Coronary artery (tissue), 2 donors: ENCODE measurements around the gene GPR137C.

Experiments used
- DNase-seq: peaks from one replicate; pipeline ENCODE4 v3.0.0-alpha.2; 2017; ENCODE audit warnings: low spot score
- H3K27ac ChIP-seq, 2 donors: fragments of 200-600 bp; sonication (generic); one replicate each; pipeline ENCODE4 v1.5.1; 2016 to 2019
- H3K4me3 ChIP-seq: fragments of 200-600 bp; sonication (generic); 2 replicates; pipeline ENCODE4 v1.5.1; 2016; ENCODE audit warnings: mild to moderate bottlenecking, moderate library complexity
- CTCF ChIP-seq: fragments of 200-600 bp; sonication (generic); IDR thresholded peaks from one replicate; pipeline ENCODE4 v1.5.1; 2019; ENCODE audit warnings: antibody characterized with exemption

Gene GPR137C

DNA sequence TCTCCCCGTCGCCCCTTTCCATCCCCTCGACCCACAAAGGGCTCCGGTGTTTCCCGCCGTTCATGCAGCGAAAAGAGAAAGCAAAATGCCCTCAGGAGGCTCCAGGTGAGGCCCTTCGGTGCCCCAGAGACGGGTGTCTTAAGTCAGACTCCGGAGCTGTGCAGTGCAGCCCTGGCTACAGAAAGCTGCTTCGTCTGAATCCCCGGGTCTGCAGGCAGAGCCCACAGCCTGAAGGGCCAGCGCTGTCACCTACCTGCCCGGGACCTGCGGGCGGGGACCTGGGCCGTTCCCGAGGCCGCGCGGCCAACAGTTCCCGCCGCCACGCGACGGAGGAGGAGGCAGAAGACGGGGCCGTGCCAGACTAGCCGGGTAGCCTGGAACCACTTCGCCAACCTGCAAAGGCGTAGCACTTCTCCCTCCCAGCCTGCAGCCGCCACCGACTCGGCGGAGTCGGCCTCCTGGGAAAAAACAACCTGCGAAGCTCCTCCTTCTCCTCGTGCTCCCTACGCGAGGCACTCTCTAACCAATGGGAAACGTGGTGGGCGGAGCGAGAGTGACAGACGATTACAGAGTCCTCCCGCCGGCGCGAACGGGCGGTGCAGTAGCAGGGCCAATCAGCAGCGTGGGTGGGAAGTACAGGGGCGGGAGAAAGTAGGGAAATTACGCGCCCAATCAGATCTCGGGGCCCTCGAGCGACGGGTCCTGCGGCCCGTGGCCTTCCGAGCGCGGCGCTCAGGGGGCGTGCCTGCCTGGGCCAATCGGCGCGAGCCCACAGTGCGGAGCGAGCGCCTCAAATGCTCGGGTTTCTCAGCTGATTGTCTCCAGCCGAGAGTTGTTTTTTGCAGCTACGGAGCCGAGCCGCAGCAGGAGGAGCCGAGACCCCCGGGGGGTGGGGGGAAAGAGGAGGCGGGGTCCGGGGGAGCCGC, at the start of gene GPR137C, which contains the start of gene TXNDC16:
Gene GPR137C (plus strand): TSS at position 774 of the 926 bp plus-strand sequence. CDS start 312 bp downstream, outside the sequence.
Gene TXNDC16 (minus strand): TSS at position 443 of the 926 bp plus-strand sequence. CDS start 8,948 bp downstream, outside the sequence.
- DNase-seq, result peak; percentile 100
- peak within 1 kb of the TSS; percentile 93 to 96 for H3K27ac ChIP-seq
- TF ChIP-seq CTCF, result no peak
- H3K4me3 ChIP-seq, result peak within 1 kb of the TSS; percentile 91

- Histone ChIP-seq H3K4me3 (no peak overlapping the region), H3K27ac (no peak overlapping the region)
- DNase-seq, result no peak
- no peak for TF ChIP-seq CTCF
Measured at GRCh38 chr14:52513249-52513648, 39.4 kb upstream of the GPR137C start.

- DNase-seq, result no peak
- Histone ChIP-seq H3K4me3 (no peak overlapping the region), H3K27ac (no peak overlapping the region)
- TF ChIP-seq CTCF, result no peak
Measured at GRCh38 chr14:52514046-52514811, 38.4 kb upstream of the GPR137C start.

DNA sequence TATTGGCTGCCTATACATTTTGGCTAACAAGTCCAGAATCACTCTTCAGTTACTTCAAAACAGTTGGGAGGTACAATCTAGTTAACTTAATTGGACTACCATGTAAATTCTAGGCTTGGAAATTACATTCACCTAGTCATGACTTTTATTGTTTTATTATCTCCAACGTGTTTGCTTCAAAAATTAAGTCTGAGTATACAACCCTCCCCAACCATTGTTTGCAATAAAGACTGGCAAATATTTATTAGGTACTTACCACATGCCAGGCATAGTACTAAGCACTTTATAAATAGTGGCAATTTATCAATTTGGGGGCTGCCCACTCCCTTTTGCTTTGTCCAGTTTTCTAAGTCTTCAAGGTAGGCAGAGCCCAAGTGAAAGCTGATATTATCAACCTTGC, 30.6 kb upstream of the GPR137C start:
- TF ChIP-seq CTCF, result no peak
- Histone ChIP-seq H3K4me3 (no peak overlapping the region), H3K27ac (no peak overlapping the region)
- DNase-seq, result no peak

DNA sequence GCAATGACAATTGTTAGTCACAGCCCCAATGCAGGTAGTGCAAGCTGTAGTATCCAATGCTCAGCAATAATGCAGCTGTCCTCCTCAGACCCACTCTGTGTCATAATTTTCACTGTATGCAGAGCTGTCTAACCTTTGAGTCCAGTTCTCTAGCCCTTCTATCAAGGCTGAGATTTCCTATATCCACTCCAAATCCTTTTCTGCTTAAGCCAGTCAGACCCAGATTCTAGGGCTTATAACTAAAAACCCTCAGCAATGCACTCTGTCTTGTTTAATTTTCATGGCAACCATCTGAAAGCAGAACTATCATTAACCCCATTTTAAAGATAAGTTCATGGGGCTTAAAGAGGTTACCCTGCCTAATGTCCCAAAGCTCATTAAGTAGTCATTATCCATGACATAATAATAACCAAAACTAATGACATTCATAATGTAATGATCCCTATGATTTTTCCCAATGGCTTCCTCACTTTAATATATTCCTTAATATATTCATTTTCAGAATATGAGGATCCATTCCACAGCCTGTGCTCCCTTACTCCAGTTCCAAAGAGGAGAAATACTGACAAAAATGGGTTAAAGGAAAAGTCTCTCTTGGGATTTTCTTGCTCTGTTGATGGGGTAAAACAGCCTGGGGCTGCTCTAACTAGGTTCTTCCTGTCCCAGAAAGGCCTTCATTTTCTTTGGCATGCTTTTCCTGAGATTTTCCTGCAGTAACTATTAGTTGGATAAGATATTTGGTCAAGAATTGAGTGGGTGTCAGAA, 29.9 kb upstream of the GPR137C start:
- no peak overlapping the region for H3K4me3 ChIP-seq
- TF ChIP-seq CTCF, result no peak
- H3K27ac ChIP-seq, result no peak overlapping the region
- no peak for DNase-seq

DNA sequence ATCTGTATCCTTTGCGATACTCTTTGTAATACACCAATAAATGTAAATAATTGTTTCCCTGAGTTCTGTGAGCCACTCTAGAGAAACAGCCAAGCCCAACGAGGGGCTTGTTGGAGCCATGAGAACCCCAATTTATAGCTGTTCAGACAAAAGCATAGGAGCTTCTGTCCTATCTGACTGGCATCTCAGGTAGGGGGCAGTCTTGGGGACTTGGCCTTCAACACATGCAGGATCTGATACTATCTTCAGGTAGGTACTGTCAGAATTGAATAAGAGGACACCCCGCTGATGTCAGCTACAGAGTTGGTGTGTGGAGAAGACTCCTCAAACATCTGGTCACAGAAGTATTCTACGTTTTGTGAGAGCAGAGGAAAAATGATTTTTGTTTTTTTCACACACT, 25.6 kb upstream of the GPR137C start:
- no peak overlapping the region for H3K27ac ChIP-seq
- no peak overlapping the region for H3K4me3 ChIP-seq
- no peak for TF ChIP-seq CTCF
- no peak for DNase-seq
